Retina (tissue), 1 donor: ENCODE measurements around the gene DPYSL4.
"Not testable (repeated sequence)": the region's sequence is repeated elsewhere in the genome, so short reads cannot be mapped to it uniquely, and the experiment has no call there.

Experiments
- DNase-seq: peaks from one replicate; pipeline ENCODE4 v3.0.0-alpha.2; 2016

The DPYSL4 gene

GRCh38 chr10:132150777-132151176, 36.0 kb upstream of the DPYSL4 start:
- DNase-seq = no peak

DNA sequence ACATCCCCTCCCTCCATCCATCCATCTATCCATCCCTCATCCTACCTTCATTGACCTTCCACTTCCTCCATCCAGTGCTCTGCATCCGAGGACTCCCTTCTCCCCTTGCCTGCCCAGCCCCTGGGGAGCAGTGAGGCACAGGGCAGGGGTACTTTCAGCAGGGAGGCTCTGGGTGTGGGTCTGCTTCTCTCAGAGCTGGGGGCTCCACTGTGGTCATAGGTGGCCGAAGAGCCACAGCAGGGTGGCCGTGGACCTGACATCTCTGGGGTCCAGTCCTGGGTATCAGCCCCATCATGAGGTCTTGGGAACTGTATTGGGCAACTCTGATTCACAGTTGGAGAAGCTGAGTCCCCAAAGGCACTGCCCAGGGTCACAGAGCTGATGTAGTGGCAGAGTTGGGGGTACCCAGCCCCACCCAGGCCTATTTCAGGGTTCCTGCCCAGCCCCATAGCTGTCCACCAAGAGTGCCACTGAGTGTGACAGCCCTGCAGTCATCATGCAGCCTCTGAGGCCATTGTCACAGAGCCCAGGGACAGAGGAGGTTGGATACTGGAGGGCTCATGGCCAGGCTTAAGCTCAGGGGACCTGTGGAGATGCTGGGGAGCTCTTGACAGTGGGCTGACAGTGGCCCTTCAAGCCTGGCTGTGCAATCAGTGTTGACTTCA, 35.3 kb upstream of the DPYSL4 start:
- DNase-seq = no peak

DNA sequence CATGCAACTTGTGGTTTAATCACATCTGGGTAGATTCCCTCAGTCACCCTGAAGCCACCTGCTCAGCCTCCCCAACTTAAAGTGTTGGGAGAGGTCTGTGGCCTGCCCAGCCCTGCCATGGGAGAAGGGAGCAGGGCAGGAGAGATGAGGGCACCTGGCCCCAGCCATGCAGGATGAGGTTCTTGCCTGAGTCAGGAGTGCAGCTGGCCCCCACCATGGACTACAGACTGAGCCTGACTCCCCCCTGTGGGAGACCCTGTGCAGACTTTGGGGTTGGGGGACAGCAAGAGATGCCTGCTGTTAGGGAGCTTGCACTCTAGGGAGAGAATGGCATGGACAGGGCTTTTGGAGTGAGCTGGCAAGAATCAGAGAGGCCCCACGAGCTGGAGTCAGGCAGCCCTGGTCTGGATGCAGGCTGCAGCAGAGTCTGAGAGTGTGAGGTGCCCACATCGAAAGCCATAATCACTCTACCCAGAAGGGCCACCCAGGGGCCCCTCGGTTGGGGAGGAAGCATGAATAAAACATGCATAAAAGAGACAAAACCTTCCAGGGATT, 34.7 kb upstream of the DPYSL4 start:
- DNase-seq = no peak

GRCh38 chr10:132152896-132153580, 33.7 kb upstream of the DPYSL4 start:
- no peak for DNase-seq

GRCh38 chr10:132153616-132154217, 33.0 kb upstream of the DPYSL4 start:
- DNase-seq = no peak

- DNase-seq = no peak
Observed at GRCh38 chr10:132154440-132154839, 32.3 kb upstream of the DPYSL4 start.

DNA sequence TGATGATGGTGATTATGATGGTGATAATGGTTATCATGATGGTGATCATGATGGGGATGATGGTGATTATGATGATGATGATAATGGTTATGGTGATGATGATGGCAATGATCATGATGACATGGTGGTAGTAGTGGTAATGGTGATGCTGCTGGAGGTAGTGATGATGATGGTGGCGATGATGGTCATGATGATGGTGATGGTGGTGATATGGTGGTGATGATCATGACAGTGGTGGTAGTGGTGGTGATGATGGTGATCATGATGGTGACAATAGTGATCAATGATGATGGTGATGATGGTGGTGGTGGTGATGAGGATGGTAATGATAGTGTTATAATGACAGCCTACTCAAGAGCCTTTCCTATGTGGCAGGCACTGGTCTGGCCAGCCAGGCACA, 31.8 kb upstream of the DPYSL4 start:
- DNase-seq = no peak

DNA sequence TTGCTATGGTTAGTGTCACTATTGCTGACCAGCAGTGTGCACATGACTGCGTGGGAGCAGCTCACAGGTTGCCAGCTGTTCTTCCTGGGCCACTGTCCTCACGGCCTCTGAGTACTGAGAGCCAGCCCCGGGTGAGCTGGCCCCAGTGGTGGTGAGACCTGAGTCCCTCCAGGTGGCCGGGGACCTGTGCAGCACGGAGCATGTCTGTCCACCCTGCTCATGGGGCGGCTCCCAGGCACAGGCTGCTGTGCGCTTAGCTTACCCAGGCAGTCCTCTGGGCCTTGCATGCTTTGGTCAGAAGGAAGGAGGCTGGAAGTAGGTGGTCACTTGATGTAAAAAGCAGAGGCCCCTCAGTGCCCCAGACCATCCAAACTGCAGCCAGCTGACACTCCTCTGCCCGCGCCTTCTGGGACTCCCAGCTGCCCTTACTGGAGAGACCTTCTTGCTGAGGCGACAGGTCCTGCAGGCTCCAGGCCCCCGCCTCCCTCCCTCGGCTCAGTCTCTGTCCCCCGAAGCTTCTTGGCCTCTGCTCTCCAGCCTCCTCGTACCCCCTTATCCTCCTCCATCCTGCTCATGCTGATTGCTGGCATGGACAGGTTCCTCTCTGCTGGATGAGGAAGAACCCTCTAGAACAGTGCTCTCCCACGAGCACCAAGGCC, 30.9 kb upstream of the DPYSL4 start:
- DNase-seq = no peak

- DNase-seq = no peak
Observed at GRCh38 chr10:132156382-132156781, 30.4 kb upstream of the DPYSL4 start.

DNA sequence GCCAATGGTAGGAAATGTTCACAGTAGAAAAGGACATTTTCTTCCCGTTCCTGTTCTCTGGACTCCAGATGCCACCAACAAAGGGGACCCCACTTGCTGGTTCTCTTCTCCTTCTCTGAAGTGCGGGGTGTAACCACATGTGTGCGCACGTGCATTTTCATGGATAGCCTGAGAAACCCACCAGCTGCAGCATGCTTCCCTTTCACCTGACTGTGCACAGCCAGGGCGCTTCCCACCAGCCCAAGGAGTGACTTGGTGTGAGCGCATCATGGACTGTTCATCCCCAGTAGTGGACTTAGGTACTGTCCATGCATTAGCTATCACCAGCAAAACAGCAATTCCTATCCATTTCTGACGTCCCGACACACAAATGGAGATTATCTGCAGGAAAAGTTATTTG, 29.6 kb upstream of the DPYSL4 start:
- no peak for DNase-seq

DNA sequence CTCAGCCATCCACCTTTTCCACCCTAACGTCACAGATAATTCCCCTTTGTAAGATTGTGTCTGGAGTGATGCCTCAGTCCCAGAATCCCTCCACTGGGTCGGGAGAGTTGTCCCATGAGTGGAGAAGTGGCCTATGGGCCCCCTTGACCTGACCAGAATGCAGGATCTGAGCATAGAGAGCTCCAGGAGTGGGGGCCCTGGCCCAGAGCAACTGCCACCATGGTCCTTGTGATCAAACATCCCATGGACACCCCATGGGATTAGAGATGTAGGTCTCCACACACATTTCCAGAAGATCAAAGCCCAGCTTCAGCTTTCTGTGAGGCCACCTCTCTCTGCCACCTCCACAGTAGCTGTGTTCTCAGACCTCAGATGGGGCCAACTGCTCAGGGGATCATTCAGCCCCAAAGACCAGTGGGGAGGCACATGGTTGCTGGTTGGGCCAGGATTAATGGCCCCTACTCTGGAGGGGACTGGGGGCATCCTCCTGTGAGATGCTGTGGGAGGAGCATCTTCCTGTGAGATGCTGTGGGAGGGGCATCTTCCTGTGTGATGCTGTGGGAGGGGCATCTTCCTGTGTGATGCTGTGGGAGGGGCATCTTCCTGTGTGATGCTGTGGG, 28.5 kb upstream of the DPYSL4 start:
- no peak for DNase-seq

GRCh38 chr10:132158823-132159222, 27.9 kb upstream of the DPYSL4 start:
- no peak for DNase-seq

DNA sequence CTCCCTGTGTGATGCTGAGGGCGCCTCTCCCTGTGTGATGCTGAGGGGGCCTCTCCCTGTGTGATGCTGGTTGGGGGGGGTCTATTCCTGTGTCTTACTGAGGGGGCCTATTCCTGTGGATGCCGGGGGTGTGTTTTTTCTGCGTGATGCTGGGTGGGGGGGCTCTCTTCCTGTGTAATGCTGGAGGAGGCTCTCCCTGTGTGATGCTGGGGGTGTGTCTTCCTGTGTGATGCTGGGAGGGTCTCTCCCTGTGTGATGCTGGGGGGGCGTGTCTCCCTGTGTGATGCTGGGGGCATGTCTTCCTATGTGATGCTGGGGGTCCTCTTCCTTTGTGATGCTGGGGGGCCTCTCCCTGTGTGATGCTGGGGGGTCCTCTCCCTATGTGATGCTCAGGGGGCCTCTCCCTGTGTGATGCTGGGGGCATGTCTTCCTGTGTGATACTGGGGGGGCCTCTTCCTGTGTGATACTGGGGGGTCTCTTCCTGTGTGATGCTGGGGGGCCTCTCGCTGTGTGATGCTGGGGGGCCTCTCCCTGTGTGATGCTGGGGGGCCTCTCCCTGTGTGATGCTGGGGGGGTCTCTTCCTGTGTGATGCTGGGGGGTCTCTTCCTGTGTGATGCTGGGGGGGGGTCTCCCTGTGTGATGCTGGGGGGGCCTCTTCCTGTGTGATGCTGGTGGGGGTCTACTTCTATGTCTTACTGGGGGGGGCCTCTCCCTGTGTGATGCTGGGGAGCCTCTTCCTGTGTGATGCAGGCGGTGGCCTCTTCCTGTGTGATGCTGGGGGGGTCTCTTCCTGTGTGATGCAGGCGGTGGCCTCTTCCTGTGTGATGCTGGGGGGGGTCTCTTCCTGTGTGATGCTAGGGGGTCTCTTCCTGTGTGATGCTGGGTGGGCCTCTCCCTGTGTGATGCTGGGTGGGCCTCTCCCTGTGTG, 27.2 kb upstream of the DPYSL4 start:
- not testable (repeated sequence) for DNase-seq

DNA sequence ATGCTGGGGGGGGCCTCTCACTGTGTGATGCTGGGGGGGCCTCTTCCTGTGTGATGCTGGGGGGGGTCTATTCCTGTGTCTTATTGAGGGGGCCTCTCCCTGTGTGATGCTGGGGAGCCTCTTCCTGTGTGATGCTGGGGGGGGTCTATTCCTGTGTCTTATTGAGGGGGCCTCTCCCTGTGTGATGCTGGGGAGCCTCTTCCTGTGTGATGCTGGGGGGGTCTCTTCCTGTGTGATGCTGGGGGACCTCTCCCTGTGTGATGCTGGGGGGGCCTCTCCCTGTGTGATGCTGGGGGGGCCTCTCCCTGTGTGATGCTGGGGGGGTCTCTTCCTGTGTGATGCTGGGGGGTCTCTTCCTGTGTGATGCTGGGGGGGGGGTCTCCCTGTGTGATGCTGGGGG, 26.5 kb upstream of the DPYSL4 start:
- not testable (repeated sequence) for DNase-seq

- DNase-seq = not testable (repeated sequence)
Observed at GRCh38 chr10:132160834-132161622, 25.7 kb upstream of the DPYSL4 start.

DNA sequence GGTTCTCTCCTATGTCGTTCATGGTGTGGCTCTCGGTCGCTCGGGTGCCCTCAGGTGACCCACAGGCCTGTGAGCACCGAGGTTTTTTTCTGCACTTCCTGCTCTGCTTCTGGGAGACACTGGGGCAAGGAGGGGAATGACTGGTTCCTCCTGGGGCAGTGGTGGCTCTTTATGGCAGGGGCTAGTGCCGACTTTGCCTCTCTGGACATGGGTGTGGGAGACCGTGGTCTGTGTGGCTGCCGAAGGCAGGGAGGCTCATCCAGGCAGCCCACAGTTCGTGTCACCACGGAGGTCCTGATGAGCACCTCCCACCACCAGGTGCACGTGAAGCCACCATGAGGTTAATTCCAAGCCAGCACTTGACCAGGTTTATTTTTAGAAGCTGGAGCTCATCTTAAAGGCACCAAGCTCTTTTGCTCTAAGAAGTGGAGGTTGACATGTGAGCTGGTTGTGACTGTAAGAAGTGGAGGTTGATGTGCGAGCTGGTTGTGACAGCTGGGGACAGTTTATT, 24.7 kb upstream of the DPYSL4 start:
- no peak for DNase-seq

- DNase-seq = no peak
Observed at GRCh38 chr10:132162590-132163277, 24.0 kb upstream of the DPYSL4 start.

DNA sequence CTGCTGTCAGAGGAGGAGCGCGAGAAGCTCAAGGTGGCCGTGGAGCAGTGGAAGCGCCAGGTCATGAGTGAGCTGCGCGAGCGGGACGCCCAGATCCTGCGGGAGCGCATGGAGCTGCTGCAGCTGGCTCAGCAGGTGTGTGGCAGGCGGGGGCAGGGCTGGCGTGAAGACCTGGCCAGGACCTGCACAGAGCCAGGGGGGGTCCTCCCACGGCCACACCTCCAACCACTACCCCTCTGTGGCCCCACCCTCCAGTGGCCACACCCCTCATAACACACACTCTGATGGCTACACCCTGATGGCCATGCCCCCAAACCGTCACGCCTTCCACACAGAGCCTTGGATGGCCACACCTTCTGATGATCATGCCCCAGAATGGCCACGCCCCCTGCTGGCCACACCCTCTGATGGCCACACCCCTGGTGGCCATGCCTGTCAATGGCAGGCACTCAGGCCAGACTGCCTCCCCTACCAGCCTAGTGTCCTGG, 23.4 kb upstream of the DPYSL4 start:
- DNase-seq = no peak

DNA sequence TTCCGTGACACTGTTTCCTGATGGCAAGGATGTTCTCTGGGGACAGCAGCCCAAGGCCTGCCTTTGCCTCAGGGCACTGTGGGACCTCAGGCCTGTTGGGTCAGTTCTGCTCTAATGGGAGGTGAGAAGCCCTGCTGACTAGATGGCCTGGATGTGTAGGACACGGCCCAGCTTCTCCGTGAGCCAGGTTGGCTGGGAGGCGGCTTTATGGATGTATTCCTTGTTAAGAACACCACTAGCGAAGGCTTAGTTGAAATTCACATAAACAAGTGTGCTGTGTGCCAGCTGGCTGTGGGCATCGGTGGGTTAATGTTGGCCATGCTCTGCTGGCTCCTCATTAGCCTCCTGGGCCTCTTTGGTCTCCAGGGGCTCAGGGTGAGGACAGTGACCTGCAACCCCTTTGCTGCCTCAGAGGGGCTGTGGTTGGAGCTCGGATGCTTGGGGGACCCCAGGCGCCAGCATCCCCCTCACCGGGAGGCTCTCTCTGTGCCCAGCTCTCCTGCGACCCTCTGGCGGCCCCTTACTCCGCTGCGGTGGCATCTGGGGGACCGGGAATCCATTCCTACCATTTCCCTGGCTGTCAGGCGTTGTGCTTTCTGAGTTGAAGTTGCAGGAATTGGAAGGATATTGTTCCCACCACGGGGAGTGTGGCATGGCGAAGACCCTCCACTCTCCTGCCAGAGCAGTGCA, 22.8 kb upstream of the DPYSL4 start:
- no peak for DNase-seq
